HT-29 (cell line): ENCODE results near the gene FGF6. TPM values are rescaled to one million over a fixed set of nuclear protein-coding genes. Genes with fewer than 3 reads are reported as not detected.

Source experiments
- total RNA-seq: library from RNA; depleted of rRNA; stranded (reverse); fragments of >200 nt; shearing (Covaris generic); gene quantifications from 2 replicates; pipeline ENCODE4 v1.2.3, GENCODE V29; 2014; rRNA removed

Gene FGF6
- total RNA-seq, 1 experiment from 2014 or later = not detected

Other genes starting within 250 kb of the FGF6 start
- not detected in 2 replicates for gene CCND2, start 172.1 kb downstream of the FGF6 start, total RNA-seq
- 2.2 and 4.6 TPM in 2 replicates for gene TIGAR, start 124.6 kb downstream of the FGF6 start, total RNA-seq
- gene FGF23, start 66.1 kb downstream of the FGF6 start, total RNA-seq = not detected in 2 replicates
- gene RAD51AP1, start 93.1 kb upstream of the FGF6 start, total RNA-seq = 14.7 and 16.2 TPM in 2 replicates
- 6.5 and 8.6 TPM in 2 replicates for gene DYRK4, start 116.4 kb upstream of the FGF6 start, total RNA-seq
- gene AKAP3, start 203.2 kb upstream of the FGF6 start, total RNA-seq = 0.10 TPM in 1 of 2 replicates, not detected in the other
- gene NDUFA9, start 203.3 kb upstream of the FGF6 start, total RNA-seq = 71.4 and 93.8 TPM in 2 replicates